GM21786 (cell line): ENCODE results near the gene FRMD4A.

Source experiments
- ATAC-seq: cut with Tn5 transposase; IDR thresholded peaks from one replicate; pipeline ENCODE4 v1.9.1; 2021; ENCODE audit not compliant: unreplicated experiment

The FRMD4A gene

GRCh38 chr10:13665516-13666262 is 665.0 kb downstream of the FRMD4A start:
- ATAC-seq = no peak

GRCh38 chr10:13661256-13661655 is 669.5 kb downstream of the FRMD4A start:
- no peak for ATAC-seq

- ATAC-seq = no peak
These were observed 670.2 kb downstream of the FRMD4A start for GRCh38 chr10:13660551-13660920.

DNA sequence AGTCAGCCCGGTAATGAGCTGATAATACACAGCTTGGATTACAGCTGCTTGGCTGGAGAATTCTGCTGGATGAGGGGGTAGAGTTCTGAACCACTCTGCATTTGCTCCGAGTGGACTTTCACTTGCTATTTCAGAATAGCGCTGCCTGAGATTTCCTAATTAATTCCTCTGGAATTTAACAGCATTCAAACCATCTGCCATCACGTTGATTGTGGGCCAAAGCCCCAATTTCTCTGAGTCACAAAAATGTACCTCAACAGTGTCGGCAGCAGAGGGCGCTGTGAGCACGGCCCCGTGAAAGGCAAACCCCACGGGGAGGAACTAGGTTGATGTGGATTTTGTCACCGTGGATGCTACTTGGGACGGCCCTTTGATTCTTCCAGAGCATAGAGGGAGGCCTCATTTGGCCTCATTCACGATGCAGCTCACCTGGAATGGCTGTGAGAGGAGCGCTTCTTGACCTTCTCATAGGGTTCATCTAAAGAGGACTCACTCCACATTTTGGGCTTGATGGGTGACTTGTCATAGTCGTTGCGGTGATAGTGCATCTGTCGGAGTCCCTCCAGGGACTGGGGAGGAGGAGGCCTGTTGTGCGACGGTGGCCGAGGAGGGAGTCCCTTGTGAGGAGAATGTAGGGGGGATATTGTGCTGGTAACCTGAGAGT is 670.7 kb downstream of the FRMD4A start:
- ATAC-seq = no peak

DNA sequence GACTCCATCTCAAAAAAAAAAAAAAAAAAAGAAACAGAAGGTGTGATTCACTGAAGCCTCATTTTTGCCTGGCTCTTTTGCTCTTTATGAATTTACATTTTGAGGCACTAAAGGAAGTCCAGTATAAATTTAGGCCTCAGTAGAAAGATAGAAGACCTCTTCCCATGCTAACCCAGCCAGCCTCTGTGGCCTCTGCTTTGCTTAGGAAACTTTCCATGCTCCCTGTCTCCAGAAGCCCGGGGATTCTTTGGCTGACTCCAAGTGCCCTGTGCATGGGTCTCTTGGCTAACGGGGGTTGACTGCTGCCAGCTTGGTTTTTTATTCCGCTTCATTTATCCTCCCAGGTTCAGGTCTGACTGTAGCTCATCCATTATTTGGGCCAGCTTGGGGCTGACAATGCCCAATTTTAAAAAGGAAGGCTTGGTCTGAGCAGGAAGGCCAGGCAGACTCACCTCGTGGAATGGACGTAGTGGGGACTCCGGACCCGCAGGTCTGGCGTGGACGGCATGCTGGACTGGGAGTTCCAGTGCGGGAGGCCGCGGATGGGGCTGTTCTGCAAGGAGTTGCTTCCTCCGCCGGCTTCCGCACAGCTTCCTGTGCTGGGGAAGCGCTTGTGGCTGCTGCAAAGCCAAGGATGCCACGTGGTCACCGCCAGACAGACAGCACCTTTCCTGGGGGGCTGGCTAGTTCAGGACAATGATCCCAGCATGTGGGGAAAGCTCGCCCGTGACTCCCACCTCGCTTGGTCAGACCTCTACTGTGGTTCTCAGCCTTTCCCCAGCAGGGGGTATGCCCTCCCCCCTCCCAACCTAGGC is 671.6 kb downstream of the FRMD4A start:
- ATAC-seq = no peak

DNA sequence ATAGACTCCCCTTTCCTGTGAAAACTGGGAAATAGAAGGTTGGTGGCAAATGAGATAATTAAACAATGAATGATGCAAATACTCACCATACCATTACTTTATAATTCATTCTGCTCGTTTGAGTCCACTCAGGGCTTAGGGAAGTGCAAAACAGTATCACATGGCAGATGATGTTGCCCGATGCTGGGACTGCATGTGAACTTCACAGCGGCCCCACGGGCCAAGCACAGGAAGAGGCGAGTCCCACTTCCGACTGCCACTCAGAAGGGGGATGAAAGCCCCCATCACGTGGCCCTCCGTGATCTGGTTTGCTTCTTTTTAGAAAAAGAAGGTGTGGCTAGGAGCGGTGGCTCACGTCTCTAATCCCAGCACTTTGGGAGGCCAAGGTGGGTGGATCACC is 672.5 kb downstream of the FRMD4A start:
- no peak for ATAC-seq

- no peak for ATAC-seq
These were observed 673.5 kb downstream of the FRMD4A start for GRCh38 chr10:13657101-13657680.

- ATAC-seq = no peak
These were observed 674.2 kb downstream of the FRMD4A start for GRCh38 chr10:13656337-13657100.

GRCh38 chr10:13654846-13655245 is 675.9 kb downstream of the FRMD4A start:
- no peak for ATAC-seq

GRCh38 chr10:13654118-13654830 is 676.5 kb downstream of the FRMD4A start:
- ATAC-seq = no peak

DNA sequence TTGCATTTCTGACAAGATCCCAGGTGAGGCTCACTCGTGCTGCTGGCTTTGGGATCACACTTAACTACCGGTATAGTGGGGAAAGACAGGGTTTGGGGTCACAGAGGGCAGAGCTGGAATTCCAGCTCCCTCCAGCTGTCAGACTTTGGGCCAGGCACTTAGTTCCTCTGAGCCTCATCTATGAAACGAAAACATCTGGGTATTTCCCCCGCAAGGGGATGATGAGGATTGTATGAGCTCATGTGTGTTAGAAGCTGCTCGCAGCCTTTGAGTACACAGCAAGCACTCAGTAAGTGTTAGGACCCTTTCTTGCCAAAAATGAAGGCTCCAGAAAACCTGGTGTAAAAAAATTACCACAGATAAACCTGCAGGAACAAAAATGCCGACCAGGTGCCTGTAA is 677.9 kb downstream of the FRMD4A start:
- no peak for ATAC-seq

GRCh38 chr10:13651969-13652720 is 678.6 kb downstream of the FRMD4A start:
- ATAC-seq = no peak

GRCh38 chr10:13650961-13651360 is 679.8 kb downstream of the FRMD4A start:
- ATAC-seq = no peak

DNA sequence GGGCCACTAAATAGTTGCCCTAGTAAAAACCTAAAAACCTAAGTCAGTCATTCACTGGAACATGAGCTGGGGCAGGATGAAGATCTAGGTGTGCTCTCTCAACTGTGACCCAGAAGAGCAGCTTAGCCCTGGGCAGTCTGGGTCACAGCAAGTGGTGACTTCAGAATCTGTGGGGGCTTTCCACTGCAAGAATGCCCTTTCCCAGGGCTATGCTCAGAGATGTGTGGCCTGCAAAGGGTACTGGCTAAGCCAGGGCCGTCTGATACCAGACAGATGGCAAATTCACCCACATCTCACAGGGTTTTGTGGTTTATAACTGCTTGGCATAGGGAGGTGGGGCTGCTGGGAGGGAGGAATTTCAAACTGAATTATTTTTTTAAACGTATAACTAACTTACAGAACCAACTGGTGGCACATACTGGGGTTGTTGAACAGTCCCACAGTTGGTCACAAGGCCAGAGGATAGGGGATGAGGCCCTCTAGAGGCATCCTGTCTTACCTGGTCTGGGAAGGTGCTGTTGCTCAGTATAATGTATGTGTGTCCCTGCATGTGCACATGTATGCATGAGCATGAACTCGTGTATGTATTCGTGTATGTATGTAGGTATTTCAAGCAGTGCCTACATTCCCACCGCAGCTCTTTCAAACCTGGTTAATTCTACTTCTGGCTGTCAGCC is 680.7 kb downstream of the FRMD4A start:
- no peak for ATAC-seq

DNA sequence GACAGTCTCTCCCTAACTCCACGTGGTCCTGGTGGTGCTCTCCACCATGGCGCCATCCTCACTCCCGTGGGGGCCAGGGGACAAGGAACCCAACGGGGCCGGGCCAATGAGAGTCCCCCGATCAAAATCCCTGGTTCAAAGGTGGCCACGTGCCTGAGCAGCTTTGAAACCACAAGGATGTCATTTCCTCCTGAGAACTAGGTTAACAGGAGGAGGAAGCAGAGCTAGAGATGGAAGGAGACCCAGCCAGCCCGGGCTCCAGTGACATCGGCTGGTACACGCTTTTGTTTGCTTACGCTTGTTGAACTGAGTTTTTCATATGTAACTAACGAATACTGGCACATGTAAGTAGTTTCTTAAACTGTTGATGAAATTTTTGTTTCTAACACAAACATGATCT is 682.3 kb downstream of the FRMD4A start:
- no peak for ATAC-seq

- no peak for ATAC-seq
These were observed 685.9 kb downstream of the FRMD4A start for GRCh38 chr10:13644866-13645265.

- no peak for ATAC-seq
These were observed 687.7 kb downstream of the FRMD4A start for GRCh38 chr10:13643016-13643415.

DNA sequence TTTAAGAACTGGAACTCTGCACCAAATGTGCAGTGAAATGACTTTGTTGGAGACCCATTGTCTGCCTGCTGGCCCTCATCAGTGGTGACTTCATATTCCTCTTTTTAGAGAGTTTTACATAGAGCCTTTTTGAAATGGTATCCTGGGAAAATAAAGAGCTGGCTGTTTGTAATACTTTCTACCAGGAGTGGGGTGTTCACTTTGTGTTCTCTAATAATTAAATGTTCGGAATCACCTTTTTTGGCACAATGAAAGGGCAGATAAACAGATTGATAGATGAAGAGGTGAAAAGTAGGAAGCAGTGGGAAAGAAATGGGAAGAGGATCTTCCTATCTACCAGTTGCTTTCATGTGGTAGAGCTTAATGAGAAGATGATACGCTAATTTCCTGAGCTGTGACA is 688.4 kb downstream of the FRMD4A start:
- no peak for ATAC-seq

DNA sequence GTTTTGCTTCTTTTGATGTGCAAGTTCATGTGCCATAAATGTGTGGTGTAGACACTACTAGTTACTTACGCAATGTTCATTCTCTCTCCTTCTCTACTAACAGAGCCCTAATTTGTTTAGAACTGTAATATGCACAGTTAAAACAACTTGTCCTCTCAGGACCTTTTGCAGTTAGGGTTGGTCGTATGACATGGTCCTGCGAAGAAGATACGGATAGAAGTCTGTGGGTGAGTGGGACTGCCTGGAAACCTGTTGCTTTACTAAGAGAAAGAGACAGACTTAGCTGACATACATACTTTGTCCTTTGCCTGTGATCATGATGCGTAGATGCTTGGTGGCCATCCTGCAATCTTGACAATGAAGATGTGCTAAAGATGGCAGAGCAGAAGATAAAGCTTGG is 692.8 kb downstream of the FRMD4A start:
- no peak for ATAC-seq
